ENCODE measurements around the gene DNAH10. TPM values are rescaled to one million over a fixed set of nuclear protein-coding genes. Genes with fewer than 3 reads are reported as not detected.

Gene DNAH10
- total RNA-seq, 1 experiment from 2014 or later, result 0.39 TPM

DNA sequence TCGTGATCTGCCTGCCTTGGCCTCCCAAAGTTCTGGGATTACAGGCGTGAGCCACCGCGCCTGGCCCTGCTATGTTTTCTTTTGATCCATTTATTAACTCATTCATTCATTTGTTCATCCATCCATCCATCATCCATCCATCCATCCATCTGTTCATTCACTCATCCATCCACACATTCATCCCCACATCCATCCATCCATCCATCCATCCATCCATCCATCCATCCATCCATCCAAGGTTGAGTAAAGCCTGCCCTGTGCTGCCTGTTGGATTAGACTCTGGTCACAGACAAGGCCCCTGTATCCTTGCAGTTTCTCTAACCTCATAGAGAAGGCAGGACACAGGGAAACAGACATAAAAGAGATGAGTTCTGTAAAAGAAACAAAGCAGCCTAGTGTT lies 44.9 kb downstream of the DNAH10 start:
- TF ChIP-seq CTCF (IDR thresholded peaks at IDR 0.05), result no peak
- TF ChIP-seq, protein P1, sequence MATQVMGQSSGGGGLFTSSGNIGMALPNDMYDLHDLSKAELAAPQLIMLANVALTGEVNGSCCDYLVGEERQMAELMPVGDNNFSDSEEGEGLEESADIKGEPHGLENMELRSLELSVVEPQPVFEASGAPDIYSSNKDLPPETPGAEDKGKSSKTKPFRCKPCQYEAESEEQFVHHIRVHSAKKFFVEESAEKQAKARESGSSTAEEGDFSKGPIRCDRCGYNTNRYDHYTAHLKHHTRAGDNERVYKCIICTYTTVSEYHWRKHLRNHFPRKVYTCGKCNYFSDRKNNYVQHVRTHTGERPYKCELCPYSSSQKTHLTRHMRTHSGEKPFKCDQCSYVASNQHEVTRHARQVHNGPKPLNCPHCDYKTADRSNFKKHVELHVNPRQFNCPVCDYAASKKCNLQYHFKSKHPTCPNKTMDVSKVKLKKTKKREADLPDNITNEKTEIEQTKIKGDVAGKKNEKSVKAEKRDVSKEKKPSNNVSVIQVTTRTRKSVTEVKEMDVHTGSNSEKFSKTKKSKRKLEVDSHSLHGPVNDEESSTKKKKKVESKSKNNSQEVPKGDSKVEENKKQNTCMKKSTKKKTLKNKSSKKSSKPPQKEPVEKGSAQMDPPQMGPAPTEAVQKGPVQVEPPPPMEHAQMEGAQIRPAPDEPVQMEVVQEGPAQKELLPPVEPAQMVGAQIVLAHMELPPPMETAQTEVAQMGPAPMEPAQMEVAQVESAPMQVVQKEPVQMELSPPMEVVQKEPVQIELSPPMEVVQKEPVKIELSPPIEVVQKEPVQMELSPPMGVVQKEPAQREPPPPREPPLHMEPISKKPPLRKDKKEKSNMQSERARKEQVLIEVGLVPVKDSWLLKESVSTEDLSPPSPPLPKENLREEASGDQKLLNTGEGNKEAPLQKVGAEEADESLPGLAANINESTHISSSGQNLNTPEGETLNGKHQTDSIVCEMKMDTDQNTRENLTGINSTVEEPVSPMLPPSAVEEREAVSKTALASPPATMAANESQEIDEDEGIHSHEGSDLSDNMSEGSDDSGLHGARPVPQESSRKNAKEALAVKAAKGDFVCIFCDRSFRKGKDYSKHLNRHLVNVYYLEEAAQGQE (IDR thresholded peaks at IDR 0.05; ENCODE audit: insufficient read depth in 1 of 2, low read depth in 2 of 2, low read length in 1 of 2), result no peak
- intact Hi-C loops (cut with micrococcal nuclease; ENCODE audit: unreplicated experiment), result loop anchor here (10.0 kb wide), 1 partner anchor 1078 kb away; no protein-coding TSS in a partner anchor
- POLR2A ChIA-PET, result no interaction called here
- H3K36me3 ChIP-seq (ENCODE audit: control insufficient read depth, insufficient read depth, low read length), result no peaks in the 10 kb centered on the region
- in situ Hi-C loops (cut with HindIII; ENCODE audit: low pct_unique_long_range_greater_than_20kb, low sequenced_read_pairs), result no loop called here
- no peaks in the 10 kb centered on the region for H3K9me3 ChIP-seq (ENCODE audit: control insufficient read depth, insufficient read depth, low read depth, low read length)
- ATAC-seq, result no peak
- no peak overlapping the region for H3K27ac ChIP-seq (ENCODE audit: low read length)
- no peak overlapping the region for H3K4me3 ChIP-seq (ENCODE audit: low read depth in 2 of 2, low read length in 2 of 2)
- H3K4me1 ChIP-seq (ENCODE audit: control insufficient read depth, insufficient read depth, low read length), result no peaks in the 10 kb centered on the region
- H3K27me3 ChIP-seq (ENCODE audit: control insufficient read depth, insufficient read depth, low read length), result peaks cover 2% of the 10 kb centered on the region; the same call in 1 of the 2 replicates
- CTCF ChIA-PET, result no interaction called here
- BruUV-seq (replicated peaks), result no TSS peak
- DNase-seq (ENCODE audit: low read depth, low spot score), result no peak

DNA sequence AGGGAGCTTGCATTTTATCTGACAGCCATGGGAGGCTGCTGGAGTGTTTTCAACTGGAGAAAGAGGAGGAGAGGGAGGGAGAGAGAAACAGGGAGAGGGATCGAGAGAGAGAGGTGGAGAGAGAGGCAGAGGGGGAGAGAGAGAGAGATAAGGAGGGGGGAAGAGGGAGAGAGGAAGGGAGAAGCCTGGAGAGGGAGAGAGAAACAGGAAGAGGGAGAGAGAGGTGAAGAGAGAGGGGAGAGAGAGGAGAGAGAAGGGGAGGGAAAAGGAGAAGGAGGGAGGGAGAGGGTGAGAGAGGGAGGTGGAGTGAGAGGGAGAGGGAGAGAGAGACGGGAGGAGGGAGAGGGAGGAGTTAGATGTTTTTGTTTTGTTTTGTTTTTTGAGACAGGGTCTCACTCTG lies 45.6 kb downstream of the DNAH10 start:
- POLR2A ChIA-PET, result interaction anchor here (0.5 kb wide), 1 partner anchor 744 kb away, joined by 3 read pairs; no protein-coding TSS in a partner anchor
- in situ Hi-C loops (cut with HindIII; ENCODE audit: low pct_unique_long_range_greater_than_20kb, low sequenced_read_pairs), result no loop called here

More for the DNA sequence above, 45.6 kb downstream of the DNAH10 start:
- Histone ChIP-seq H3K4me3 (ENCODE audit: low read depth in 2 of 2, low read length in 2 of 2) (no peak overlapping the region), H3K4me1 (ENCODE audit: control insufficient read depth, insufficient read depth, low read length) (no peaks in the 10 kb centered on the region), H3K27ac (ENCODE audit: low read length) (no peak overlapping the region), H3K36me3 (ENCODE audit: control insufficient read depth, insufficient read depth, low read length) (no peaks in the 10 kb centered on the region), H3K27me3 (ENCODE audit: control insufficient read depth, insufficient read depth, low read length) (peaks cover 2% of the 10 kb centered on the region; the same call in 1 of the 2 replicates), H3K9me3 (ENCODE audit: control insufficient read depth, insufficient read depth, low read depth, low read length) (no peaks in the 10 kb centered on the region)
- DNase-seq (ENCODE audit: low read depth, low spot score) (no peak), ATAC-seq (peak; percentile 23; the same call in 1 of the 2 replicates)
- TF ChIP-seq SIN3A (IDR thresholded peaks at IDR 0.05; ENCODE audit: borderline replicate concordance, insufficient read depth, low read depth, low read length) (no peak), POLR2AphosphoS5 (IDR thresholded peaks at IDR 0.05; ENCODE audit: low read depth, low read length) (no peak), CTCF (IDR thresholded peaks at IDR 0.05) (no peak), TCF7L2 (IDR thresholded peaks at IDR 0.05; ENCODE audit: low read depth, low read length) (no peak)
- TF ChIP-seq, protein P1 (IDR thresholded peaks at IDR 0.05; ENCODE audit: insufficient read depth in 1 of 2, low read depth in 2 of 2, low read length in 1 of 2), result no peak
- no TSS peak for BruUV-seq (replicated peaks)
- intact Hi-C loops (cut with micrococcal nuclease; ENCODE audit: unreplicated experiment), result loop anchor here (10.0 kb wide), 1 partner anchor 1077 kb away; no protein-coding TSS in a partner anchor
- CTCF ChIA-PET, result no interaction called here
